K562 treated with DMSO at 1 percent for 24 hours (cell line): ENCODE data around the gene PIGH. TPM values are rescaled to one million over a fixed set of nuclear protein-coding genes. Genes with fewer than 3 reads are reported as not detected.

ENCODE experiments used
- total RNA-seq: library from RNA; unstranded; fragments of 300-600 nt; gene quantifications from 2 replicates; pipeline ENCODE4 v1.2.3, GENCODE V29; 2022; ENCODE audit warnings: low read depth; ENCODE audit not compliant: insufficient read depth

PIGH gene
- total RNA-seq = 30.0 and 34.8 TPM in 2 replicates

GRCh38 chr14:67599698-67600561, at the start of gene PIGH:
Gene PIGH, minus strand, starts transcription at chr14:67600268. Its CDS starts 65 bp downstream, at chr14:67600203.

GRCh38 chr14:67619446-67620216, 19.6 kb upstream of the PIGH start, which contains the start of gene ARG2:
Gene ARG2, plus strand, starts transcription at chr14:67619920. Its CDS starts 58 bp downstream, at chr14:67619978.

Other genes starting within 250 kb of the PIGH start
- 41.6 and 60.2 TPM in 2 replicates for gene ATP6V1D, start 240.5 kb downstream of the PIGH start, total RNA-seq
- 52.2 and 59.3 TPM in 2 replicates for gene EIF2S1, start 239.9 kb downstream of the PIGH start, total RNA-seq
- not detected in 2 replicates for gene PLEK2, start 188.1 kb downstream of the PIGH start, total RNA-seq
- gene TMEM229B, start 111.5 kb downstream of the PIGH start, total RNA-seq = 0.22 TPM in 1 of 2 replicates, not detected in the other
- gene PLEKHH1, start 67.0 kb downstream of the PIGH start, total RNA-seq = 3.0 and 5.8 TPM in 2 replicates
- gene ARG2, start 19.7 kb upstream of the PIGH start, total RNA-seq = 20.1 and 25.3 TPM in 2 replicates
- gene VTI1B, start 74.4 kb upstream of the PIGH start, total RNA-seq = 52.9 and 58.1 TPM in 2 replicates
- gene RDH11, start 95.5 kb upstream of the PIGH start, total RNA-seq = 33.7 and 34.0 TPM in 2 replicates
- gene RDH12, start 101.6 kb upstream of the PIGH start, total RNA-seq = 0.15 and 0.47 TPM in 2 replicates
- 6.1 and 6.7 TPM in 2 replicates for gene ZFYVE26, start 216.3 kb upstream of the PIGH start, total RNA-seq
- 4.5 and 10.1 TPM in 2 replicates for gene RAD51B, start 219.5 kb upstream of the PIGH start, total RNA-seq